Mesothelial cell of epicardium (in vitro differentiated cells): ENCODE measurements around the gene PNKD. TPM values are rescaled to one million over a fixed set of nuclear protein-coding genes. Genes with fewer than 3 reads are reported as not detected.
A peak's percentile ranks its signal among the peaks of the same experiment; 100 is the strongest.

ENCODE experiments used
- DNase-seq, 2 experiments: peaks; one replicate each; pipeline ENCODE4 v3.0.0; 2021; ENCODE audit warnings: low spot score in 2 of 2; ENCODE audit not compliant: unreplicated experiment in 2 of 2
- H3K27ac Mint-ChIP-seq: 2 replicates; pipeline ENCODE4 v1.8.0; 2021; ENCODE audit warnings: mixed read lengths
- H3K27me3 Mint-ChIP-seq: 2 replicates; pipeline ENCODE4 v1.8.0; 2021; ENCODE audit warnings: low read depth, mixed read lengths
- H3K36me3 Mint-ChIP-seq: 2 replicates; pipeline ENCODE4 v1.8.0; 2021; ENCODE audit warnings: mixed read lengths
- H3K4me1 Mint-ChIP-seq: 2 replicates; pipeline ENCODE4 v1.8.0; 2021; ENCODE audit warnings: mixed read lengths
- H3K4me3 Mint-ChIP-seq: 2 replicates; pipeline ENCODE4 v1.8.0; 2021; ENCODE audit warnings: mild to moderate bottlenecking, moderate library complexity, mixed read lengths
- H3K9me3 Mint-ChIP-seq: 2 replicates; pipeline ENCODE4 v1.8.0; 2021; ENCODE audit warnings: mixed read lengths
- CTCF ChIP-seq: fragments of 200-600 bp; sonication (generic); IDR thresholded peaks from one replicate; pipeline ENCODE4 v1.5.0; 2021; ENCODE audit warnings: antibody characterized with exemption; ENCODE audit not compliant: unreplicated experiment
- total RNA-seq: library from RNA; stranded (reverse); gene quantifications from 3 replicates; pipeline ENCODE4 v1.2.1, GENCODE V29; 2021

The PNKD gene
- total RNA-seq, 1 donor from 2014 or later = 63.2 TPM

DNA sequence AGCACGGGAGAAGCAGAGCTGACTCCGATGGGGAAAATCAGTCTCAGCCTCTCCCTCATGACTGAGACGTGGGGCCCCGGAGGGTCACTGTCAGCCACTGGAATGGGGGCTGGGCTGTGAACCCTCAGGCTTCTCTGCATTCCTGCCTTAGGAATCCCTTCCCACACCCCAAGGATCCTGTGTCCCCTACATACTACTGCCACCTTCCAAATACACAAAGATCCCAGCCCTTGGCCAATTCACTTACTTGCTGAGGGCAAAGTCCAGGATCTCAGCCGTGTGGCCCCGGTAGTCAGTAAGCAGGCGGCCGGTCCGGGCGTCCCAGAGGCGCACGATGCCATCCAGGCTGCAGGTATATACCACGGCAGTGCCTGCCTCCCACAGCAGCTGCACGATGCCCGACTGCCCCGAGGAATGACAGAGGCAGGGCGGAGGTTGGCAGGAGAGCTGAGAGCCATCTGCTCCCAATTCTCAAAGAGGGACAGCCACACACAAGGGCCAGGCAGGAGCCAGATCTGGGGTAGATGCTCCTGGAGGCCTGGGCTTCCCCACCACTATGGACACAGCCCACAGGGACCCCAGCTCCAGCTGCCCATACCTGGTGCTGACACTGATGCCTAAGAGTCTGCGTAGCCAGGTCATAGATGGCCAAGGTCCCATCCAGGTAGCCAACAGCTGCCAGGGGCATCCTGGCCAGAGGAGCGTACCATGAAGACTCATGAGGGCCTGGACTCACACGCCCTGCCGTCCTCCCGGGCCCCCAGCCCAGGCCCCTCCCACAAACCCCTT, 5.4 kb upstream of the PNKD start:
- Mint-ChIP-seq H3K4me1 (peaks cover 18% of the 10 kb centered on the region), H3K9me3 (no peaks in the 10 kb centered on the region), H3K27me3 (no peaks in the 10 kb centered on the region), H3K36me3 (peaks cover 14% of the 10 kb centered on the region), H3K4me3 (no peak overlapping the region), H3K27ac (no peak overlapping the region)
- DNase-seq = no peak
- TF ChIP-seq CTCF = no peak

DNA sequence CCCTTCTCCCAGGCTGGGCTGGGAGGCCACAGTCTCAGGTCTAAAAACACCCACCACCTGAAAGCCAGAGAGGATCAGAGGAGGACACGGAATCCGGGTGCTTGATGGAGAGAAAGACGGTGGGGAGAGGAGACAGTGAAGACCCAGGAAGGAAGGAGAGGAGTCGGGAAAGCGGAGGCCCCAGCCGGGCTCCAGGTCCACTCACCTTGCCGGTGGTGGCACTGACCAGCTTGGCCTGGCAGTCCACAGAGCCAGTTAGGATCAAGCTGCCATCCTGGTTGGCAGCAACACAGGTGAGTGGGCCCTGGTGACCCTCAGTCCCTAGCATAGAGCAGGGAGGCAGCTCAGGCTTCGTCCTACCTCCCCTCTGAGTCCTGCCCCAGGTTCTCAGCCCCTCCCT, 4.7 kb upstream of the PNKD start:
- H3K27ac Mint-ChIP-seq = no peak overlapping the region
- H3K9me3 Mint-ChIP-seq = no peaks in the 10 kb centered on the region
- peaks cover 14% of the 10 kb centered on the region for H3K36me3 Mint-ChIP-seq

GRCh38 chr2:218266316-218266979, 3.9 kb upstream of the PNKD start:
- TF ChIP-seq CTCF = no peak
- Mint-ChIP-seq H3K27me3 (no peaks in the 10 kb centered on the region), H3K4me3 (no peak overlapping the region), H3K27ac (no peak overlapping the region), H3K4me1 (peaks cover 15% of the 10 kb centered on the region), H3K9me3 (no peaks in the 10 kb centered on the region), H3K36me3 (peaks cover 14% of the 10 kb centered on the region)
- no peak for DNase-seq

More for the DNA sequence above, 4.7 kb upstream of the PNKD start:
- no peak for TF ChIP-seq CTCF
- Mint-ChIP-seq H3K27me3 (no peaks in the 10 kb centered on the region), H3K4me1 (peaks cover 15% of the 10 kb centered on the region), H3K4me3 (no peak overlapping the region)
- DNase-seq = no peak

GRCh38 chr2:218267259-218267658, 3.1 kb upstream of the PNKD start:
- Mint-ChIP-seq H3K27me3 (no peaks in the 10 kb centered on the region), H3K4me3 (no peak overlapping the region), H3K36me3 (peaks cover 14% of the 10 kb centered on the region), H3K27ac (peak overlapping the region; percentile 16), H3K9me3 (no peaks in the 10 kb centered on the region), H3K4me1 (peaks cover 22% of the 10 kb centered on the region)
- no peak for TF ChIP-seq CTCF
- no peak for DNase-seq

DNA sequence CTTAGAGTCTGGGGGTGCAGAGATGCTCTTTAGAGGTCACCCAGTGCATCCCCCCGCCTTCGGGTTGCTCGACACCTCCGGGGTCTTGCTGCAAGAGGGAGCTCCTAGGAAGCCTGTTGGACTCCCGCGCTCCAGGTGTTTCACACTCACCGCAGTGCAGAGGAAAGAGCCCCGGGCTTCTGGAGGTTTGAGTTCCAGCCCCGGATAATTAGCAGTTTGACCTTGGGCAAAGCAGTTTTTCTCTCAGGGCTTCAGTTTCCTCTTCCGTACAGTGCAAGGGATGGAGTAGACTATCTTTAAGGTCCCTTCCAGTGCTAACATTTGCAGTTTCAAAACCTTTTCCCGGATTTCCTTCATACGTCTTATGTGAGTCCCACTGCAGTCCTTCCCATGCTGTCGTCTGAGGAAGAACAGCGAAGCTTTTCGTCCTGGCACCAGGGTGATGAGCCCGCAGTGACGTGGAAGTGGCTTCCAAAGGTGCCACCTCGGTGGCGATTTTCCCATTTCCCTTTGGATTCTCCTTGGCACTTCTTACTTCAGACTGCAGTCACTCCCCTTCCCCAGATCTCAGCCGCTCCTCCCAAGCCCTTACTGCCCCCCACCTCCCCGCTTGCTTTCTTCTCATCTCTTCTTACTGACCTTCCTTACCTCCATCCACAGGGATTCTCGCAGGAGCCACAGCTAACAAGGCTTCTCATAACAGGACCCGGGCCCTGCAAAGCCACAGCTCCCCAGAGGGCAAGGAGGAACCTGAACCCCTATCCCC, 585 bp downstream of the PNKD start:
- Mint-ChIP-seq H3K4me3 (peak overlapping the region; percentile 98), H3K4me1 (peaks cover 27% of the 10 kb centered on the region), H3K36me3 (peaks cover 14% of the 10 kb centered on the region), H3K27ac (peak overlapping the region; percentile 88), H3K27me3 (no peaks in the 10 kb centered on the region), H3K9me3 (no peaks in the 10 kb centered on the region)
- TF ChIP-seq CTCF = no peak
- DNase-seq = no peak
